Measurements from ENCODE around the gene CER1.

CER1 gene

GRCh38 chr9:14722391-14723035 lies at the start of gene CER1:
TSS of gene CER1 (minus strand) at chr9:14722733. CDS start at chr9:14722672, 61 bp downstream.
- DNase-seq = peak; percentile 75

- no peak for DNase-seq
Measured at GRCh38 chr9:14770592-14770991, 48.1 kb upstream of the CER1 start.

- peak; percentile 29 for DNase-seq
Measured at GRCh38 chr9:14769230-14769571, 46.7 kb upstream of the CER1 start.

- peak; percentile 50 for DNase-seq
Measured at GRCh38 chr9:14768405-14769229, 46.1 kb upstream of the CER1 start.

- DNase-seq = no peak
Measured at GRCh38 chr9:14766299-14766698, 43.8 kb upstream of the CER1 start.

- no peak for DNase-seq
Measured at GRCh38 chr9:14761584-14761983, 39.1 kb upstream of the CER1 start.

- DNase-seq = no peak
Measured at GRCh38 chr9:14760060-14760459, 37.5 kb upstream of the CER1 start.

- no peak for DNase-seq
Measured at GRCh38 chr9:14756291-14756690, 33.8 kb upstream of the CER1 start.

GRCh38 chr9:14752871-14753270 lies 30.3 kb upstream of the CER1 start:
- DNase-seq = no peak

GRCh38 chr9:14752271-14752670 lies 29.7 kb upstream of the CER1 start:
- no peak for DNase-seq

GRCh38 chr9:14750821-14751220 lies 28.3 kb upstream of the CER1 start:
- DNase-seq = no peak

- DNase-seq = no peak
Measured at GRCh38 chr9:14749741-14750211, 27.2 kb upstream of the CER1 start.

GRCh38 chr9:14748373-14748772 lies 25.8 kb upstream of the CER1 start:
- DNase-seq = no peak

GRCh38 chr9:14747111-14747510 lies 24.6 kb upstream of the CER1 start:
- no peak for DNase-seq

- no peak for DNase-seq
Measured at GRCh38 chr9:14746626-14747025, 24.1 kb upstream of the CER1 start.

- DNase-seq = no peak
Measured at GRCh38 chr9:14744768-14745167, 22.2 kb upstream of the CER1 start.

- no peak for DNase-seq
Measured at GRCh38 chr9:14741369-14741768, 18.8 kb upstream of the CER1 start.

GRCh38 chr9:14733133-14733532 lies 10.6 kb upstream of the CER1 start:
- no peak for DNase-seq

- no peak for DNase-seq
Measured at GRCh38 chr9:14731294-14731981, 8.9 kb upstream of the CER1 start.

- DNase-seq = no peak
Measured at GRCh38 chr9:14730461-14730898, 7.9 kb upstream of the CER1 start.

- DNase-seq = no peak
Measured at GRCh38 chr9:14723301-14723700, 768 bp upstream of the CER1 start.

GRCh38 chr9:14719231-14719923 lies 3.2 kb downstream of the CER1 start:
- DNase-seq = no peak

GRCh38 chr9:14715102-14715501 lies 7.4 kb downstream of the CER1 start:
- no peak for DNase-seq
